Measurements from ENCODE around the gene MYO6.

The MYO6 gene

GRCh38 chr6:75827163-75827562 is 78.1 kb downstream of the MYO6 start:
- no peak for DNase-seq (ENCODE audit: low read depth)

- no peak for DNase-seq (ENCODE audit: low read depth)
Measured at GRCh38 chr6:75830959-75831885, 82.2 kb downstream of the MYO6 start.

DNA sequence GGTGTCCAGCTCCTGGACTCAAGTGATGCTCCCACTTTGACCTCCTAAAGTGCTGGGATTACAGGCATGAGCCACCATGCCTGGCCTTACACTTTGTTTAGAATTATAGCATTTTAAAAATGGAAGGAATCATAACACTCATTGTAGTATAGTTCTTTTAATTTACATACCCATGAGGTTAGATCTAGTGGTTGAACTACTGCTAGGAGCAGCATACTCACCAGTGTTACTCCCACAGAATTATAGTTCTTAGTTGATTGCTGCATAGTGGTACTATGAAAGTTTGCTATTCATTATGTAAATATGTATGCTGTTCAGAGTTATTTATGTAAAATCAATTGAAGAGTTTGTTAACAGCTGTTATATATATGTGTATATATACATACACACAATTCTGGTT is 85.4 kb downstream of the MYO6 start:
- no peak for DNase-seq (ENCODE audit: low read depth)

DNA sequence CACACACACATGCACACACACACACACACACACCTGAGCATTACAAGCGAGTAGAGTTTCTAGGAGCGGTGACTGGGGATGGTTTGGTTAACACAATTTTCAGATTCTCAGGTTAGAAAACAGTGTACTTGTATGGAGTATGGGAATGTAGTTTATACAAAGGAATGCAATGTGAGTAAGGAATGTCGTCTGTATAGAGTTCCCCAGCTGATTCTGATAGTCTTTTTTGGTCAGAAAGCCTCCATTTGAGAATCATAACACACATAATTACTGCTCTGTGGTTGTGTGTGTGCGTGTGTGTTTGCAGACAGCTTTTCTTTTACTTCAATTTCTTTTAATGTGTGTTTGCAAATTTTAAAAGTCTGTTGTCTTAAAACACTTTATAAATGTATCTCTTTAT is 93.2 kb downstream of the MYO6 start:
- DNase-seq (ENCODE audit: low read depth): no peak

DNA sequence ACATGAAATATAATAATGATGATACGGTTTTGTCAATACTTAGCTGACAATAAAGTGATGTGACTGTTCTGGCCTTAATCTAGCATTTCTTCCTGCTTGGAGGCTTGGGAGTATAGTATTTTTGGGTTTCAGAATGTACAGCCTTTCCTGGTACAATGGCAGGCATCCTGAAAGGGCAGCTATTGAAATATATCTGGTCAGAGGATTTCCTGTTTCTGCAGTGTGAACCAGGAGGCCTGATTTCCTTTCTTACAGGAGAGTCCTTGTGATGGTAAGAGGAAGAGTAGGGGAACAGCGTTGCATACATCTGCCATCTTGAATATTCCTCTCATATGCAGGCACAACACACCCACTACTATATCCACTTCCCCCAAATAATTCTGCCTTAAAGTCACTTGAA is 93.7 kb downstream of the MYO6 start:
- DNase-seq (ENCODE audit: low read depth): no peak

- DNase-seq (ENCODE audit: low read depth): no peak
Measured at GRCh38 chr6:75843396-75843795, 94.4 kb downstream of the MYO6 start.

- no peak for DNase-seq (ENCODE audit: low read depth)
Measured at GRCh38 chr6:75848274-75848673, 99.2 kb downstream of the MYO6 start.

GRCh38 chr6:75849329-75850025 is 100.4 kb downstream of the MYO6 start:
- no peak for DNase-seq (ENCODE audit: low read depth)

- no peak for DNase-seq (ENCODE audit: low read depth)
Measured at GRCh38 chr6:75850026-75850833, 101.2 kb downstream of the MYO6 start.

- no peak for DNase-seq (ENCODE audit: low read depth)
Measured at GRCh38 chr6:75852721-75853120, 103.7 kb downstream of the MYO6 start.

- no peak for DNase-seq (ENCODE audit: low read depth)
Measured at GRCh38 chr6:75853806-75854205, 104.8 kb downstream of the MYO6 start.

- no peak for DNase-seq (ENCODE audit: low read depth)
Measured at GRCh38 chr6:75855052-75855451, 106.0 kb downstream of the MYO6 start.

- no peak for DNase-seq (ENCODE audit: low read depth)
Measured at GRCh38 chr6:75856902-75857301, 107.9 kb downstream of the MYO6 start.

DNA sequence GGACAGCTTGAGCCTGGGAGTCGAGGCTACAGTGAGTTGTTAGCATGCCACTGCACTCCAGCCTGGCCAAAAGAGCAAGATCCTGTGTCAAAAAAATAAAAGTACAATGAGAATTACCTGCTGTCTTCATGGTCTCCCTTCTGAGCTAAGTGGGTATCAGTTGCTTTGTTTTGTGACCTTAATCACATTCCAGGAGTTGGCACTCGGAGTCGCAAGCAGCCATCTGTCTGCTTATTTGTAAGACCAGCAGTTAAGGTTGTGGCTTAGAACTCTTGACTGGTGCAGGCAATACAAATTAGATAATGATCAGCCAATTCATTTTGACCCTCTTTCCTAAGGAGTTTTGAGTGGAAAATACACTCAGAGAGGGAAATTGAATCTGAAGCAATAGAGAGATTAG is 114.0 kb downstream of the MYO6 start:
- no peak for DNase-seq (ENCODE audit: low read depth)

DNA sequence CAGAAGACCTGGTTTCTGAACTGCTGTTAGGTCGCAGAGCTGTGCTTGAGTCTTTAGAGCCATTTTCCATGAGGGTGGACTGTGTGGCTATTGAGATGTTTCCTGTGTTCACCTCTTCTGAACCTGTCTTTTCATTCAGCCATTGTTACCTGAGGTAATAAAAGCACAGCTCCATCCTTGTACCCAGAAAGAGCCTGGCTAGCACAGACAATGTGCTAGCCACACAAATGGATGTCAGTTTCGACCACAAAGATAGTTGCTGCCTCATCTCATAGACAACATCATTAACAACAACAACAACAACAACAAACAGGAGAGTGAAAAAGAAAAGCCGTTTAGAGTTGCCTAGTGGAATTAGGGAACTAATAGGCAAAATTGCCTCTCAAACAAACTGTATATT is 114.7 kb downstream of the MYO6 start:
- no peak for DNase-seq (ENCODE audit: low read depth)

DNA sequence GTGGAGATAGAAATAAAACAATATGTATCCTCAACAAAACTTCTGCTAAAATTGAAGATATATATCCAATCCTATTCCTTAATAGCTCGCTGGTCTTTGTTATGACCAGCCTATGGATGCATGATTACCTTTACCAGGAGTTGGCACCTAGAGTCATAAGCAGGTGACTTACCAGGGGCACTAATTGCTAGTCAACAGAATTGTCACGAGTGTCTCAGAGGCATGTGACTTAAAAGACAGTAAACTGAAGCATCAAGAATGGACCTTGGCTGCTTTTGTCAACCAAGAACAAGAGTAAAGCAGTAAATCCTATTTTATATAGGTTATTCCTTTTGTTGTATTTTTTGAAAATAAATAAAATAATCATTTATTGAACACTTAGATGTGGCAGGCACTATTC is 115.4 kb downstream of the MYO6 start:
- DNase-seq (ENCODE audit: low read depth): no peak

- DNase-seq (ENCODE audit: low read depth): no peak
Measured at GRCh38 chr6:75870389-75870788, 121.3 kb downstream of the MYO6 start.

- DNase-seq (ENCODE audit: low read depth): no peak
Measured at GRCh38 chr6:75874224-75874623, 125.2 kb downstream of the MYO6 start.

GRCh38 chr6:75876152-75876551 is 127.1 kb downstream of the MYO6 start:
- no peak for DNase-seq (ENCODE audit: low read depth)

DNA sequence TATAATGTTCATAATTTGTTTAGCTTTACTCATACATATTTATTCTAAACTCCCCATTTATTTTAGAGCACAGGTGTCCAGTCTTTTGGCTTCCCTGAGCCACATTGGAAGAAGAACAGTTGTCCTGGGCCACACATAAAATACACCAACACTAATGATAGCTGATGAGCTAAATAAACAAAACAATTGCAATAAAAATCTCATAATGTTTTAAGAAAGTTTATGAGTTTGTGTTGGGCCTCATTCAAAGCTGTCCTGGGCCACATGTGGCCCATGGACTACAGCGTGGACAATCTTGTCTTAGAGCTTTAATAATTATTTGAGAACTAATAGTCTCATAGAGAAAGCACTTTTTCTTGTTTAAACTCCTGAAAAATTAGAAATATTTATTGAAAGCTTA is 131.3 kb downstream of the MYO6 start:
- DNase-seq (ENCODE audit: low read depth): no peak

DNA sequence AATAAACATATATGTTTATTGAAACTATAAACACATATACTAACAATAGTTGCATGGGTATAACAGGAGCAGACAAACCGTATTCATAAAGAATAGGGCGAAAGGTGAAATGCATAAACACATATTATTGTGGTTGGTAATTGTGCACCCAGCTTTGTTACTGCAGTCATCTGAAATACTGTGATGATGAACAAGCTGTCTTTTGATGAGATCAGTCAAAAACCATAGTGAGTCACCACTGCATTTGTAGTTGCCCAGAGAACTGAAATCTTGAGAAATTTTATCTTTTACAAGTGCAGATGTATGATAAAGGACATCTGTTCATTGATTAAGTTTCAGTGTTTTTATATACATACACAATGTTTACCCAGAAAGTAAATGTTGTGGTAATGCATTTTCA is 133.7 kb downstream of the MYO6 start:
- DNase-seq (ENCODE audit: low read depth): no peak

- DNase-seq (ENCODE audit: low read depth): no peak
Measured at GRCh38 chr6:75884822-75885221, 135.8 kb downstream of the MYO6 start.

DNA sequence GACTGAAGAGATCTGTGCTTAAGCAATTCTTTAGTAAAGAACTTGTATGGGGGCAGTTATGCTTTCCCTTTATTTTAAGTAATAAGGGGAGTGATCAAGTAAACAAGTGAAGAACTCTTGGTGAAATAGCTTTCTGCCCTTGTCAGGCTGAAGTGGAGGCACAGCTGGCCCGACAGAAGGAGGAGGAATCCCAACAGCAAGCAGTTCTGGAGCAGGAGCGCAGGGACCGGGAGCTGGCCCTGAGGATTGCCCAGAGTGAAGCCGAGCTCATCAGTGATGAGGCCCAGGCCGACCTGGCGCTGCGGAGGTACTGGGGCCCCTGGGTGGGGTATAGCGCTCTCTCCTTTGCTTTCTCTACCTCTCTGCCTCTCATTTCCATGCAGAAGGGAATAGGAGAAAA is 143.3 kb downstream of the MYO6 start:
- DNase-seq (ENCODE audit: low read depth): no peak
